Pancreas (tissue), 10 donors: ENCODE data around the gene USP34. TPM values are rescaled to one million over a fixed set of nuclear protein-coding genes. Genes with fewer than 3 reads are reported as not detected.
"Not testable (repeated sequence)": the region's sequence is repeated elsewhere in the genome, so short reads cannot be mapped to it uniquely, and the experiment has no call there.

Experiments used
- ATAC-seq, 4 donors: fragments of 200-7000 bp; cut with Tn5 transposase; one replicate each; pipeline versions ENCODE4 v1.8.0 to v1.9.1; 2020; ENCODE audit warnings: mild to moderate bottlenecking in 4 of 4, moderate library complexity in 4 of 4
- DNase-seq, 6 donors: peaks; one replicate each; pipeline ENCODE4 v3.0.0-alpha.2; 2020
- FAIRE-seq: peaks from 2 replicates; lab custom pipeline; 2012; peaks lifted over from hg19 to GRCh38; lab: Jason Lieb, UNC
- H3K27ac ChIP-seq, 4 donors: fragments of 200-600 bp; sonication (generic); 1 replicate in 3 of 4; 2 replicates in 1 of 4; pipeline versions ENCODE4 v1.5.0 to v1.8.0; 2020
- H3K27me3 ChIP-seq, 4 donors: fragments of 200-600 bp; one replicate each; pipeline ENCODE4 v1.8.0; 2021
- H3K36me3 ChIP-seq, 3 donors: fragments of 200-600 bp; sonication (generic) in 1 of 3; one replicate each; pipeline versions ENCODE4 v1.5.0 to v1.8.0; 2020 to 2021
- H3K4me1 ChIP-seq, 3 donors: fragments of 200-600 bp; one replicate each; pipeline ENCODE4 v1.8.0; 2021
- H3K4me3 ChIP-seq, 4 donors: fragments of 200-600 bp; sonication (generic) in 2 of 4; one replicate each; pipeline versions ENCODE4 v1.5.0 to v1.8.0; 2020 to 2021
- H3K9me3 ChIP-seq, 4 donors: fragments of 200-600 bp; one replicate each; pipeline ENCODE4 v1.8.0; 2021
- CTCF ChIP-seq, 4 donors: fragments of 200-600 bp; sonication (generic) in 3 of 4; IDR thresholded peaks; one replicate each; pipeline versions ENCODE4 v1.5.0 to v1.8.0; 2021; ENCODE audit warnings: antibody characterized with exemption in 4 of 4
- WGBS, 2 donors: extraction: QIAGEN DNeasy Blood & Tissue Kit; methylation state at CpG; one replicate each; pipeline ENCODE4 v1.1.7; 2013; 5-methylcytosine and 5-hydroxymethylcytosine counted together
- intact Hi-C, 3 donors: fragments of 100-400 bp; cut with DNase I; formaldehyde crosslinking; loops; one replicate each; pipeline versions ENCODE4 v1.11.1 to v1.14.2; 2022
- polyA plus RNA-seq, 2 donors: library from polyadenylated mRNA; stranded (reverse); fragments of 200-250 nt; gene quantifications; one replicate each; pipeline ENCODE4 v1.2.3, GENCODE V29; 2013
- total RNA-seq, 6 donors: library from RNA; stranded (reverse); fragmentation: NEBNext Ultra II Directional in 4 of 6; extraction: Animal tissue kit (Norgen Biotek cat#: 25700) in 4 of 6; gene quantifications; one replicate each; pipeline versions ENCODE4 v1.2.1 to v1.2.4, GENCODE V29; 2021 to 2023
- donor health status: healthy with polysubstance abuse.
- donor health status: DM: no; HTN: no; CAD: no; lungs with moderate emphysema.
- donor health status: DM: no; HTN: no; CAD: no.
- donor health status: control.
- donor health status: control.
- donor health status: Bipolar disorder and iron deficiency.
- donor health status: DM: yes; HTN: yes; CAD: no.
- donor health status: DM: no; HTN: no; CAD: no.
- donor health status: DM: no; HTN: no; CAD: no.
- donor health status: DM: yes; HTN: yes; CAD: no.

Gene USP34
- total and polyA plus RNA-seq, 8 donors = 30.0 to 58.9 (median 45.1) TPM

DNA sequence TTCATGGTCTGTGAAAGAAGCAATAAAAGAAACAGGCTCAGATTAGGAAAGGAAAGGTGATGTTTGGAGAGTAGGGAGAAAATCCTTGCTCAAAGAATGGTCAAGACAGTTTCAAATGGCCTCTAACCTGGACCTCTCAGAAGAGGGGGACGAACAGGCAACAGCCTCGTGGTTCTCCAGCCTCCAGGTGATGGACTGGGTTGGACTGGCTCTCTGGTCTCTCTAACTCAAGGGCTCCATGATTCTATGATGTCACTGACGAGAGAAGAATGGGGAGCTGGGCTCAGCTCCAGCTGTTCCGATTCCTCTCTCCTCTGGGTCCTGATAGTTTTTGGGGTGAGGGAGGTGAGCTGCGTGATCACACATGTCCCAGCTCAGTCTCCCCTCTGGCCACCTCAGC lies 309.0 kb downstream of the USP34 start, which contains the start of gene C2orf74:
TSS of gene C2orf74 (plus strand) at position 301 of the 400 bp plus-strand sequence. CDS start 327 bp downstream, outside the sequence.
- intact Hi-C loops = no loop called here
- FAIRE-seq (no peak), DNase-seq (no peak), ATAC-seq (no peak)
- TF ChIP-seq CTCF (IDR thresholded peaks at IDR 0.05) = no peak
- H3K27ac ChIP-seq = no peak within 1 kb of the TSS
- H3K27me3 ChIP-seq = no peaks in the 10 kb centered on the region
- WGBS, 2 donors = 94 to 95% methylated on average over 5 of the region's 5 CpGs
- no peaks in the 10 kb centered on the region for H3K9me3 ChIP-seq
- no peaks in the 10 kb centered on the region for H3K4me1 ChIP-seq
- H3K4me3 ChIP-seq = no peak within 1 kb of the TSS
- H3K36me3 ChIP-seq = peaks cover 0 to 12% (median 5%) of the 10 kb centered on the region in 3 donors

GRCh38 chr2:61158356-61158955 lies 312.4 kb downstream of the USP34 start:
- DNase-seq (no peak), FAIRE-seq (no peak), ATAC-seq (peak in 1 of 4 donors; percentile 39)
- Histone ChIP-seq H3K4me1 (no peaks in the 10 kb centered on the region), H3K4me3 (no peak overlapping the region), H3K36me3 (peaks cover 0 to 5% (median under 1%) of the 10 kb centered on the region in 3 donors), H3K9me3 (no peaks in the 10 kb centered on the region), H3K27ac (no peak overlapping the region), H3K27me3 (no peaks in the 10 kb centered on the region)
- intact Hi-C loops = no loop called here
- 72 to 73% methylated on average over 3 of the region's 3 CpGs for WGBS, 2 donors
- TF ChIP-seq CTCF (IDR thresholded peaks at IDR 0.05) = no peak

GRCh38 chr2:61157371-61158003 lies 313.4 kb downstream of the USP34 start:
- H3K27me3 ChIP-seq = no peaks in the 10 kb centered on the region
- H3K9me3 ChIP-seq = no peaks in the 10 kb centered on the region
- ATAC-seq = no peak
- H3K4me3 ChIP-seq = no peak overlapping the region
- DNase-seq = no peak
- no peak overlapping the region for H3K27ac ChIP-seq
- H3K4me1 ChIP-seq = no peaks in the 10 kb centered on the region
- FAIRE-seq = no peak
- peaks cover 0 to 5% (median 0%) of the 10 kb centered on the region in 3 donors for H3K36me3 ChIP-seq
- 95 to 96% methylated on average over 5 of the region's 5 CpGs for WGBS, 2 donors
- no peak for TF ChIP-seq CTCF (IDR thresholded peaks at IDR 0.05)
- intact Hi-C loops = no loop called here

DNA sequence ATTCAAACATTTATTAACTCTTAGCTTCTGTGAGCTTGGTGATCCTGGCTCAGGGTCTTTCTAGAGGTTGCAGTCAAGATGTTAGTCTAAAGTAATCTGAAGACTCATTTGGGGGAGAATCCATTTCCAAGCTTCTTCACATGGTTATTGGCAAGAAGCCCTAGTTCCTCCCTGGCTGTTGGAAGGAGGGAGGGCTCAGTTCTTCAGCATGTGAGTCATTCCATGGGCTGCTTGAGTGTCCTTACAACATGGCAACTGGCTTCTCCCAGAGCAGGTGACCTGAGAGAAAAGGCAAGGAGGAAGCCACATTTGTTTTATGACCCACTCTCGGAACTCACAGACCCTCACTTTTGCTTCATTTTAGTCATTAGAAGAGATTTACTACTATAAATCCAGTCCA lies 319.5 kb downstream of the USP34 start:
- ATAC-seq = no peak
- no peak for DNase-seq
- H3K27ac ChIP-seq = no peak overlapping the region
- H3K4me1 ChIP-seq = no peaks in the 10 kb centered on the region
- no peak for FAIRE-seq
- TF ChIP-seq CTCF (IDR thresholded peaks at IDR 0.05) = no peak
- no peaks in the 10 kb centered on the region for H3K9me3 ChIP-seq
- intact Hi-C loops = no loop called here
- whole genome bisulfite sequencing, 2 donors = 95 to 98% methylated on average over 1 of the region's 1 CpG
- H3K36me3 ChIP-seq = no peaks in the 10 kb centered on the region
- no peak overlapping the region for H3K4me3 ChIP-seq
- no peaks in the 10 kb centered on the region for H3K27me3 ChIP-seq

GRCh38 chr2:61149074-61149473 lies 321.8 kb downstream of the USP34 start:
- H3K9me3 ChIP-seq = no peaks in the 10 kb centered on the region
- FAIRE-seq = no peak

DNA sequence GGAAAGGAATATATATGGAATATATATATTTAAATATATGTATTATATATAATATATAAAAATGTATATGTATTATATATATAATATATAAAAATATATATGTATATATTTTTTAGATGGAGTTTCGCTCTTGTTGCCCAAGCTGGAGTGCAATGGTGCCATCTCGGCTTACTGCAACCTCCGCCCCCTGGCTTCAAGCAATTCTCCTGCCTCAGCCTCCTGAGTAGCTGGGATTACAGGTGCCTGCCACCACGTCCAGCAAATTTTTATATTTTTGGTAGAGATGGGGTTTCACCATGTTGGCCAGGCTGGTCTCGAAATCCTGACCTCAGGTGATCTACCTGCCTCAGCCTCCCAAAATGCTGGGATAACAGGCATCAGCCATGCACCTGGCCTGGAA lies 322.8 kb downstream of the USP34 start:
- H3K27ac ChIP-seq, ATAC-seq, H3K4me3 ChIP-seq, H3K36me3 ChIP-seq, DNase-seq, H3K4me1 ChIP-seq, H3K9me3 ChIP-seq, FAIRE-seq, H3K27me3 ChIP-seq, intact Hi-C loops: not testable (repeated sequence)
- WGBS, 2 donors = 93 to 96% methylated on average over 5 of the region's 5 CpGs

More at GRCh38 chr2:61149074-61149473, 321.8 kb downstream of the USP34 start:
- Histone ChIP-seq H3K27ac (no peak overlapping the region), H3K4me1 (peaks cover 0 to 7% (median 4%) of the 10 kb centered on the region in 3 donors), H3K4me3 (no peak overlapping the region), H3K36me3 (no peaks in the 10 kb centered on the region), H3K27me3 (no peaks in the 10 kb centered on the region)
- 75 to 83% methylated on average over 6 of the region's 6 CpGs for WGBS, 2 donors
- intact Hi-C loops = no loop called here
- DNase-seq (no peak), ATAC-seq (no peak)
- no peak for TF ChIP-seq CTCF (IDR thresholded peaks at IDR 0.05)
